PFSK-1 (cell line): ENCODE data around the gene SRGAP3.

ENCODE experiments used
- FOXP2 ChIP-seq: optimal IDR thresholded peaks from 2 replicates; pipeline ENCODE3; 2011; ENCODE audit warnings: borderline replicate concordance, control low read depth, inconsistent platforms; ENCODE audit not compliant: insufficient read depth; ENCODE audit errors: extremely low read length, extremely low read depth
- POLR2AphosphoS5 ChIP-seq: IDR thresholded peaks from 2 replicates; pipeline ENCODE4 v1.6.1; 2012; ENCODE audit warnings: low read depth, mild to moderate bottlenecking, control low read depth, low read length, moderate library complexity
- SIN3A ChIP-seq: IDR thresholded peaks from 2 replicates; pipeline ENCODE4 v1.6.1; 2012; ENCODE audit warnings: mild to moderate bottlenecking, low read length, moderate library complexity, borderline replicate concordance; ENCODE audit not compliant: insufficient read depth
- TAF1 ChIP-seq: IDR thresholded peaks from 2 replicates; pipeline ENCODE4 v1.6.1; 2012; ENCODE audit warnings: low read length, control low read depth, borderline replicate concordance; ENCODE audit not compliant: insufficient read depth
- TF ChIP-seq, protein P1 (sequence below), 2 experiments: IDR thresholded peaks; 2 replicates each; pipeline versions ENCODE4 v1.6.1 to v1.8.0; 2011 to 2012; ENCODE audit warnings: low read depth in 2 of 2, low read length in 2 of 2, control low read depth in 1 of 2, inconsistent platforms in 1 of 2, mild to moderate bottlenecking in 1 of 2, moderate library complexity in 1 of 2; ENCODE audit not compliant: insufficient read depth in 1 of 2

DNA sequence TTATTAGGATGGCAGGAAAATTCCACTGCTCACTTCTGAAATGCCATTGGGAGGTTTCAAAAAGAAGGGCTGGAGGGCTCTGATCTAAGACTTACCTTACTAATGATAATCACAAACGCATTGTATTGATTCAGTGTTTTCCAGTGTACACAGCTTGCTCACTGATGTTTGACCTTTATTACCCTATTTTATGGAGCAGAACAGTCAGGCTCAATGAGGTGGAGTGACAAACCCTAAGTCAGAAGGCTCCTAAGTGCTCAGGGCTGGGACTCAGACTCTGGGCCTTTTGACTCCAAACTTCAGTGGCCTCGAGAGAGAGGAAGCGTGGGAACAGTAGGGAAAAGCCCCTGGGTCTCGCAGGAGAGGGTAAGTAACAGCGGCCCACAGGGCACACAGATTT lies 265.9 kb downstream of the SRGAP3 start:
- TF ChIP-seq, protein P1, sequence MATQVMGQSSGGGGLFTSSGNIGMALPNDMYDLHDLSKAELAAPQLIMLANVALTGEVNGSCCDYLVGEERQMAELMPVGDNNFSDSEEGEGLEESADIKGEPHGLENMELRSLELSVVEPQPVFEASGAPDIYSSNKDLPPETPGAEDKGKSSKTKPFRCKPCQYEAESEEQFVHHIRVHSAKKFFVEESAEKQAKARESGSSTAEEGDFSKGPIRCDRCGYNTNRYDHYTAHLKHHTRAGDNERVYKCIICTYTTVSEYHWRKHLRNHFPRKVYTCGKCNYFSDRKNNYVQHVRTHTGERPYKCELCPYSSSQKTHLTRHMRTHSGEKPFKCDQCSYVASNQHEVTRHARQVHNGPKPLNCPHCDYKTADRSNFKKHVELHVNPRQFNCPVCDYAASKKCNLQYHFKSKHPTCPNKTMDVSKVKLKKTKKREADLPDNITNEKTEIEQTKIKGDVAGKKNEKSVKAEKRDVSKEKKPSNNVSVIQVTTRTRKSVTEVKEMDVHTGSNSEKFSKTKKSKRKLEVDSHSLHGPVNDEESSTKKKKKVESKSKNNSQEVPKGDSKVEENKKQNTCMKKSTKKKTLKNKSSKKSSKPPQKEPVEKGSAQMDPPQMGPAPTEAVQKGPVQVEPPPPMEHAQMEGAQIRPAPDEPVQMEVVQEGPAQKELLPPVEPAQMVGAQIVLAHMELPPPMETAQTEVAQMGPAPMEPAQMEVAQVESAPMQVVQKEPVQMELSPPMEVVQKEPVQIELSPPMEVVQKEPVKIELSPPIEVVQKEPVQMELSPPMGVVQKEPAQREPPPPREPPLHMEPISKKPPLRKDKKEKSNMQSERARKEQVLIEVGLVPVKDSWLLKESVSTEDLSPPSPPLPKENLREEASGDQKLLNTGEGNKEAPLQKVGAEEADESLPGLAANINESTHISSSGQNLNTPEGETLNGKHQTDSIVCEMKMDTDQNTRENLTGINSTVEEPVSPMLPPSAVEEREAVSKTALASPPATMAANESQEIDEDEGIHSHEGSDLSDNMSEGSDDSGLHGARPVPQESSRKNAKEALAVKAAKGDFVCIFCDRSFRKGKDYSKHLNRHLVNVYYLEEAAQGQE (IDR thresholded peaks at IDR 0.05; ENCODE audit: insufficient read depth in 1 of 2, low read depth in 2 of 2, low read length in 2 of 2), result no peak
- TF ChIP-seq FOXP2, result no peak
- no peak for TF ChIP-seq TAF1
- TF ChIP-seq POLR2AphosphoS5, result no peak
- no peak for TF ChIP-seq SIN3A
